Chondrocyte (in vitro differentiated cells): ENCODE results near the gene EML3. TPM values are rescaled to one million over a fixed set of nuclear protein-coding genes. Genes with fewer than 3 reads are reported as not detected.
"Not testable (repeated sequence)": the region's sequence is repeated elsewhere in the genome, so short reads cannot be mapped to it uniquely, and the experiment has no call there.

Experiments used
- DNase-seq: peaks from one replicate; pipeline ENCODE4 v3.0.0; 2021; ENCODE audit warnings: mixed read lengths, low spot score
- H3K27ac Mint-ChIP-seq: one replicate; pipeline ENCODE4 v1.8.0; 2021; ENCODE audit warnings: mild to moderate bottlenecking, moderate library complexity, mixed read lengths; ENCODE audit not compliant: unreplicated experiment
- H3K27me3 Mint-ChIP-seq: 2 replicates; pipeline ENCODE4 v1.8.0; 2021; ENCODE audit warnings: low read depth, mixed read lengths
- H3K36me3 Mint-ChIP-seq: 2 replicates; pipeline ENCODE4 v1.8.0; 2021; ENCODE audit warnings: low read depth, mixed read lengths
- H3K4me1 Mint-ChIP-seq: 2 replicates; pipeline ENCODE4 v1.8.0; 2021; ENCODE audit warnings: low read depth, mild to moderate bottlenecking, mixed read lengths
- H3K4me3 Mint-ChIP-seq: one replicate; pipeline ENCODE4 v1.8.0; 2021; ENCODE audit warnings: mild to moderate bottlenecking, moderate library complexity, mixed read lengths; ENCODE audit not compliant: unreplicated experiment
- H3K9me3 Mint-ChIP-seq: 2 replicates; pipeline ENCODE4 v1.8.0; 2021; ENCODE audit warnings: low read depth, mixed read lengths
- CTCF ChIP-seq: fragments of 200-600 bp; sonication (generic); IDR thresholded peaks from 2 replicates; pipeline ENCODE4 v1.5.0; 2021; ENCODE audit warnings: antibody characterized with exemption, mild to moderate bottlenecking, moderate library complexity
- total RNA-seq: library from RNA; stranded (reverse); gene quantifications from 3 replicates; pipeline ENCODE4 v1.2.1, GENCODE V29; 2021

EML3 gene
- total RNA-seq, 1 donor from 2014 or later = 58.9 TPM

- Mint-ChIP-seq H3K36me3 (peaks cover 42% of the 10 kb centered on the region), H3K9me3 (no peaks in the 10 kb centered on the region), H3K27me3 (no peaks in the 10 kb centered on the region), H3K4me3 (no peak overlapping the region), H3K4me1 (peaks cover 44% of the 10 kb centered on the region), H3K27ac (no peak overlapping the region)
- DNase-seq = no peak
- no peak for TF ChIP-seq CTCF
Observed at GRCh38 chr11:62569611-62570010, 43.0 kb downstream of the EML3 start.

- no peaks in the 10 kb centered on the region for H3K27me3 Mint-ChIP-seq
- H3K27ac Mint-ChIP-seq = peak overlapping the region; percentile 66
- H3K9me3 Mint-ChIP-seq = no peaks in the 10 kb centered on the region
- TF ChIP-seq CTCF = no peak
- H3K4me3 Mint-ChIP-seq = no peak overlapping the region
- peaks cover 34% of the 10 kb centered on the region for H3K4me1 Mint-ChIP-seq
- H3K36me3 Mint-ChIP-seq = peaks cover 43% of the 10 kb centered on the region
- no peak for DNase-seq
Observed at GRCh38 chr11:62567018-62567633, 45.4 kb downstream of the EML3 start.

GRCh38 chr11:62566247-62566646 lies 46.3 kb downstream of the EML3 start:
- DNase-seq = no peak
- no peak for TF ChIP-seq CTCF
- H3K27me3 Mint-ChIP-seq = no peaks in the 10 kb centered on the region
- H3K27ac Mint-ChIP-seq = peak overlapping the region; percentile 4
- H3K36me3 Mint-ChIP-seq = peaks cover 39% of the 10 kb centered on the region
- H3K4me3 Mint-ChIP-seq = no peak overlapping the region
- no peaks in the 10 kb centered on the region for H3K9me3 Mint-ChIP-seq
- peaks cover 31% of the 10 kb centered on the region for H3K4me1 Mint-ChIP-seq

DNA sequence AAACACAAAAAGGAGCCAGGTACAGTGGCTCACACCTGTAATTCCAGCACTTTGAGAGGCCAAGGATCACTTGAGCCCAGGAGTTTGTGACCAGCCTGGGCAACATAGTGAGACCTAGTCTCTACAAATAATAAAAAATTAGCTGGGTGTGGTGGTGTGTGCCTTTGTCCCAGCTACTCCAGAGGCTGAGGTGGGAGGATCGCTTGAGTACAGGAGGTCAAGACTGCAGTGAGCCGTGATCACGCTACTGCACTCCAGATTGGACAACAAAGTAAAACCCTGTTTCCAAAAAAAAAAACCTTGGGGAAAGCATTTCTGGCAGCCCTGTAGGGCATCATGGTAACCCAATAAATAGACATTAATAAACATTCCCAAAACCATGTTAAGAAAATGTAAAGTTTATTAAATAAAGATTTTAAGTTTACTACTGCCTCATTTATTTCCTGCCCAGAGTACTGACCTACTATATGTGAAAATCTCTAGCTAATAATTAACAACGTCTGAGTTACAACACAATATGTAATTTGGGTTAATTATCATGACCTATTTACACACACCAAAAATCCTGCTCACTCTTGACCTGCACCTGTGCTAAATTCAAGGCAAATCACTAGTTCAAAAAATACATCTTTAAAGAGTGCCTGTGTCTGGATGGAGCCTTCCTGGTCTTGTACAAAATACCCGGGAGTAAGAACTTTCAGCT lies 47.3 kb downstream of the EML3 start:
- no peak for DNase-seq
- Mint-ChIP-seq H3K36me3 (peaks cover 32% of the 10 kb centered on the region), H3K4me1 (peaks cover 33% of the 10 kb centered on the region), H3K27ac (peak overlapping the region; percentile 54), H3K27me3 (no peaks in the 10 kb centered on the region), H3K4me3 (no peak overlapping the region), H3K9me3 (no peaks in the 10 kb centered on the region)
- TF ChIP-seq CTCF = no peak

- DNase-seq, H3K4me3 Mint-ChIP-seq, H3K27me3 Mint-ChIP-seq, H3K9me3 Mint-ChIP-seq: not testable (repeated sequence)
- peak overlapping the region; percentile 62 for H3K27ac Mint-ChIP-seq
- peaks cover 38% of the 10 kb centered on the region for H3K4me1 Mint-ChIP-seq
- H3K36me3 Mint-ChIP-seq = peaks cover 36% of the 10 kb centered on the region
Observed at GRCh38 chr11:62561677-62562230, 50.8 kb downstream of the EML3 start.
